Islet precursor cell (in vitro differentiated cells): ENCODE measurements around the gene AP2B1.

ENCODE experiments used
- DNase-seq: peaks from one replicate; pipeline ENCODE4 v3.0.0-alpha.2; 2018

The AP2B1 gene

DNA sequence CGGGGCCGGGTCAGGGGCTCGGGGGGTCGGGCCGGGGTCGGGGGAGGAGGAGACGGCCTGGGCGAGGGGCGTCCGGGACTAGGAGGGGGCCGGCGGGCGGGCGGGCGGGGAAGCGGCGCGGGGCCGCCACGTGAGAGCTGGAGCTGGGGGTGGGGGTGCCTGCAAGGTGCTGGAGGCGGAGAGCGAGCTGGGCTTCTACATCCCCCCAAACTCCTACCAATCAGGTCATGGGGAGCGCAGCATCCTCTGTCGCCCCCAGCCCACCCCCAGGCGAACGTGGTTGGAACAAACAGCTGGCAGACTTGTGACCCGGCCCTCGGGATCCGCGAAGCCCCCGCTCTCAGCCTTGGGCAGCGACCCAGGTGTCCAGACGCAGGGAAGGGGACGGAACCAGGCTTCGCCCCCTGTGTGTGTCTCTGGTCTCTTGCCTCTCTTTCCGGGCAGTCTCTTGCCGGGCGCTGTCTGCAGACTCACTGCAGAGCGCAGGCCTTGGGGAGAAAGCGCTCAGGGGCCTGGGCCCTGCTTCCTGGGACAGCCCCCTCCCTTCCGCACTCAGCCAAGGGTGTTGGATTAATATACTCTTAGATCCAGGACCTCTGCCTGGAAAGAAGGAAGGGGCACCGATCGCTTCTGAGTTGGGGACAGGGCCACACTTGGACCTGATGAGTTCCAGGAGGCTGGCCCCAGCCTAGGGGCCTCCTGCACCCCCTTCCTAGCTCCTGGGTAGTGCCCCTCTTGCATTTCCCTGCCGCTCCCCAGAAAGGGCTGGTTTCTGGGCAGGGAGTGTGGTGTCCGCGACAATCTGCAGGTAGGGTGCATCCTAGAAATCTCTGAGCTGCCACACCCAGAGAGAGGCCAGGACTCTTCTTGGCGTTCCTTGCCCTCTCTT lies 145.0 kb downstream of the AP2B1 start:
- peak; percentile 81 for DNase-seq

DNA sequence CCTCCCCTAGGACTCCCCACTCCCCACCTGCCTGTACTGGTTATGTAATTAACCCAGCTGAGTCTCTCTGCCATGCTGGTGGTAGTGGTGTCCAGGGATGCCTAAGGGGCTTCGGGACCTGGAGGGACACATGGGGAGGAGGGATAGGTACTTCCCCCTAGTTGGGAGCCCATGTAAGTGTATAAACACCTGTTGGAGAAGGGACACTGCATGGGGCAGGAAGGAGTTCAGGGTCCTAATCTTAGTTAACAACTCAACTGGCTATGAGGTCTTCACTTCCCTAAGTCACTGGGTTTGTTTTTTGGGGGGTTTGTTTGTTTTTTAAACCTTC lies 145.6 kb downstream of the AP2B1 start:
- peak; percentile 55 for DNase-seq

DNA sequence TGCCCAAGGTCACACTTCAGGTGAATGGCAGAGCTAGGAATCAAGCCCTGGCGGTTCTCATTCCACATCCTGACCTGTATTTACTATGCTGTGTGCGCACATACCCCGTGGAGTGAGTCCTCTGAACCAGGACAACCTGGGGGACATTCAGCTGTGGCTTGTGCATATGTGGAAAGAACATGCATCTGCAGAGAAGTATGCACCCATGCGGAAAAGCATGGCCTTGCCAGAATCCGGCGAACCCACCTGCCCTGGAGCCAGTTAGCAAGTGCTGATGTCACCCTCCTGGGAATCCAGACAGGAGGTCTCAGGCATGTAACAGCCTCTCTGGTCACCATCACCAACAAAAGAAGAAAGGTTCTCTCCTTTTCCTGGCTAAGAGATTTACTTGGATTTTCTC lies 146.2 kb downstream of the AP2B1 start:
- peak; percentile 93 for DNase-seq

DNA sequence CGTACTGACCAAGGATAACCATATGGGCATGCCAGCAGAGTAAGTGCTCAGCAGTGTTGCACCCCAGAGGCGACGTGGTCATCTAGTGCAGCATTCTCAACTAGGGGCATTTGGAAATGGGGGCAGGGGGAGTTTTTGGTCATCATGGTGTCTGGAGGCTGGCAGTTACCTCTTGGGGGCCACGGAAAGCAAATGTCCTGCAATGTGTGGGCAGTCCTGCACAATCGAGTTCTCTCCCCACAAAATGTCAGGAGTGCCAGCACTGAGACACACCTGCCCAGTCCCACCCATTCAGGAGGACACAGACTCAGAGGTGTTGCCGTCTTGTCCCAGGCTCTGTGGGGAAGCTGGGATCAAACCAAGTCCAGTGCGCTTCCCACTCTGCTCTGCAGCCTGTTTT lies 147.3 kb downstream of the AP2B1 start:
- DNase-seq: peak; percentile 40

DNA sequence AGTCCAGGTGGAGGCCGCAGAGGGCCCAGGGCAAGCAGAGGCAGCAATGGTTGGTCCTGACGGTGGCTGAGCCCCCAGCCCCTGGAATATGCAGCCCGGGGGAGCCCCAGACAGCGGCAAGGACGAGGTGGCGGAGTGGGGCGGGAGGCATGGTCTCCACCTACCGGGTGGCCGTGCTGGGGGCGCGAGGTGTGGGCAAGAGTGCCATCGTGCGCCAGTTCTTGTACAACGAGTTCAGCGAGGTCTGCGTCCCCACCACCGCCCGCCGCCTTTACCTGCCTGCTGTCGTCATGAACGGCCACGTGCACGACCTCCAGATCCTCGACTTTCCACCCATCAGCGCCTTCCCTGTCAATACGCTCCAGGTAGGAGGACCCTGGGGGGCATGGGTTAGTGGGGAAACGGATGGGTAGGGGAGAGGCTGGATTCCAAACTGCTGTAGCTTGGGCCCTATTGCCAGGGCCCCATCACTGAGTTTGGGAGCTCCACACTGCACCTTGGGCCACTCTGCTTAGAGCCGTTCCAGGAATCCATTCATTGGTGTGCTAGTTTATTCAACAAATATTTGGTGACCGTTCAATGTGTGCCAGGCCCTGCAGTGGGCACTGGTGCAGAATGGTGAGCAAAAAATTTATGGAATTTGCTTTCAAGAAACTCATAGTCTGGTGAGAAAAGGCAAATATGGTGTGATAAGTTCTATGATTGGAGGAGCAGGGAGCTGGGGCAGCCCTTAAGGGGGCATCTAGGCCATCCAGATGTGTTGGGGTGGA lies 148.1 kb downstream of the AP2B1 start:
- DNase-seq: peak; percentile 50

DNA sequence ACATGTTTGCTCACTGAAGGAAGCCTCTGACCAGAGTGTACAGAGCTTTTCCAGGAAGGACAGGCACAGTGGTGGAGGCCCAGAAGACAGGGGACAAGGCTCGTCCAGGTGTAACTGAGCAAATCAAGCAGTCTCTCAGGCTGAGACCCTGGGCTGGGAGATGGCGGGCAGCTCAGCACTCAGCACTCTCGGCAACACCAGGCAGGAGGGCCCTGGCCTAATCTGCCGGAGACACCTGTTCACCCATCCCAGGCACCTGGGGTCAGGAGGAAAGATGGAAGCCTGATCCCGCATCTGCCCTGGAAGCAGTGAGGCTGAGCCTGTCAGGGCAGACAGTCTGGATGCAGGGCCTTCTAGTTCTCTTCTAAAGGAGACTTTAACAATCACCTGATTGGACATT lies 149.1 kb downstream of the AP2B1 start:
- DNase-seq: no peak

DNA sequence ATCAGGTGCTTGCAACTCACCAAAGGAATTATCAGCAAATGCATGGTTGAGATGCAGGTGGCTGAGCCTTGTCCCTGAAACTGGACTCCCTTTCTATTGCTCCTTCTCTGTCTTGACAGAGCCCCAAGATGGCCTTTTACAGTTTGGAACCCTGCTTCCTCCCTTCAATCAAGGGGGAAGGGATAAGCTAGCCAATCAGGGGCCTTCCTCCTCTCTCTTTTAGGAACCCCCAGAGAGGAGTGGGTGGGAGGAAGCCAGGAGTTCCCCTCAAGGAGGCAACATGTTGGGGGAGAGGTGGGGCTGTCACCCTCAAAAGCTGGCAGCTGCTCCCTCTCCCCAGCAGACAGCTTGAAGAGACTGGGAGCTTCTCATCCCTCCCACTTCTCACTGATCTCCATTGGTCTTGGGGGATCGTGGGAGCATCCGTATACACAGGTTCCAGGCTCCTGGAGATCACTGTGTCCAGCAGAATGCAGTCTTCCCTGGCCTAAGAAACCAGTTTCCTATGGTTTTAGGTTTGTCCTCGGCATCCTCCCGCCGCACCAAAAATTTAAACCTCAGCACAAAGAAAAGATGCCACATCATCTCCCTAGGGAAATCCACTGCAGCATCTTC lies 151.5 kb downstream of the AP2B1 start:
- DNase-seq: no peak

DNA sequence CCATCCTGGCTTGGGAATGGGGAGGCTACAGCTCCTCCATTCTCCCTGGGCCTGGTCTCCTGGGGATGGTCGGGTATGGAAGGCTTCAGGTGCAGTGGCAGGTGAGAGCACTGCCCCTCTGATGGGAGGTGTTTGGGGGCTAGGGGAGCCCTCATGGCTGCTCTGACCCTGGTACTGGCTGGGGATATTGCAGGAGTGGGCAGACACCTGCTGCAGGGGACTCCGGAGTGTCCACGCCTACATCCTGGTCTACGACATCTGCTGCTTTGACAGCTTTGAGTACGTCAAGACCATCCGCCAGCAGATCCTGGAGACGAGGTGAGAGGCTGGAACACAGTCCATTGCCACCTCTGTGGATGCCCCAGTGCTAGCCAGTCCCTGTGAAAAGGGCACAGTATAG lies 153.1 kb downstream of the AP2B1 start:
- no peak for DNase-seq

DNA sequence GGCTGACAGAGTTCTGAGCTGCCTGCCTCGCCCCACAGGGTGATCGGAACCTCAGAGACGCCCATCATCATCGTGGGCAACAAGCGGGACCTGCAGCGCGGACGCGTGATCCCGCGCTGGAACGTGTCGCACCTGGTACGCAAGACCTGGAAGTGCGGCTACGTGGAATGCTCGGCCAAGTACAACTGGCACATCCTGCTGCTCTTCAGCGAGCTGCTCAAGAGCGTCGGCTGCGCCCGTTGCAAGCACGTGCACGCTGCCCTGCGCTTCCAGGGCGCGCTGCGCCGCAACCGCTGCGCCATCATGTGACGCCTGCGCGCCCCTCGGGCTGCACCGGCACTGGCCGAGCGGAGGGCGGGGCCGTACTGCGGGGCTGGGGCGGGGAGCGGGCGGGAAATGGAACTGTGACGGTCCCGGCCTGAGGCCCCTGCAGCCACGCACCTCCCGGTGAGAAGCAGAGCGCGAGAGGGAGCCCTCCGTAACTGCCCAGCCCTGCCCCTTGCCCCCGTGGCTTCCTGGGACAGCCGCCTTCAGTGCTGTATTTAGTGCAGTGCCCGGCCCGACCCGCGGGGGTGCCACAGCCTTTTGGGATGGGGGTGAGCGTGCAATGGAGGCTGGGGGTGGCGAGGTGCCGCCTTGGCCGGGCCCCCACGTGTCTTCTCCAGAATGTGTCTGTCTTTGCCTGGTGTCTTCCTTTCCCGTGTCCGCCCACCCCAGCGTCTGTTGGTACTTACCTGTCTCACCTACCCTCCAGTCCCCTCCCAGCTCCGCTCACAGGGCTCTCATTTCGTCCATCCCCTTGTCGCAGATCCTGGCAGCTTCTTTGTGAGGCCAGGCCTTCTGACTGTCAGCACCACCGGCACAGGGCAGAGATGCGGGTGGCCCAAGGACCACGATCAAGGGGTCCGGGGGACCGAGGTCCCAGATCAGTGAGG lies 154.1 kb downstream of the AP2B1 start:
- DNase-seq: peak; percentile 72

DNA sequence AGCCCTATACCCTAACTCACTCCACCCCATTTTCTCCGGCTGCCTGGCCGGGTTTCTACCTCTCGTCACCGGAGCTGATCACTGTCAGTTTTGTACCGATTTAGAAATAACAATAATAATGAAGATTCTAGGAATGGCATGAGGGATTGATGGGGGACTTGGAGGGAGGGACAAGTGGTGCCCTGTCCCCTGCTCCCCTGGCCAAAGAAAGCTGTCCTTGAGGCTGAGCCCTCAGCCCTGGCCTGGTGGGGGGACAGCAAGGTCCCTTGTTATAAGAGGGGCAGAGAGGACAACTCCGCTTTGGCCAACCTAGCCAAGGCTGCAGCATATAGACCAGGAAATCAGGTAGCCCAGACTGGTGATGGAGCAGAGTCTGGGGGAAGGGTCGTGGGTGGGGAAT lies 155.4 kb downstream of the AP2B1 start:
- DNase-seq: no peak

DNA sequence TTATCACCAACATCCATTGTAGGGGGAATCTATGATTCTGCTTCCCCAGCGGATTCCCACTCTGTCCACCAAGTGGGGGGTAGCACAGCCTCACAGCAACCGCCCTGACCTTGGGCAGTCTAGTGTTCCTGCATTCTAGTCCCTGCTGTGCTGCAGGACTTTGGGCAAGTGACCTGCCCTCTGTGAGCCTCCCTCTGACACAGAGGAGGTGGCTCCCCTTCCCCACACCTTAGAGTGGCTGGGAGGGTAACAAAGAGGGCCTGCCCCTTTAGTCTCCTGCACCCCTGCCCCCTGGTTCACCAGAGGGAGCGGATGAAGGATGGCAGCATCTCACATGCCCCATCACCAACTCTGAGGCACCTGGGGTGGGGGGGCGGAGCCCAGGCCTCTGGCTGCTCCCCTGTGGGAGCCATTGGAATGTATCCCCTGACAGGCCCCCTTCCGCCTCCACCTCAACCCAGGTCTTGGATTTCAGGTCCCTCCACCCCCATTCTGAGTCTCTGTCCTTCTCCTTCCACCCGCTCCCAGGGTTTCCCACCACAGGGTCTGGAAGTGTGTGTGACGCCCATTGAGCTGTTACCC lies 155.9 kb downstream of the AP2B1 start:
- no peak for DNase-seq

DNA sequence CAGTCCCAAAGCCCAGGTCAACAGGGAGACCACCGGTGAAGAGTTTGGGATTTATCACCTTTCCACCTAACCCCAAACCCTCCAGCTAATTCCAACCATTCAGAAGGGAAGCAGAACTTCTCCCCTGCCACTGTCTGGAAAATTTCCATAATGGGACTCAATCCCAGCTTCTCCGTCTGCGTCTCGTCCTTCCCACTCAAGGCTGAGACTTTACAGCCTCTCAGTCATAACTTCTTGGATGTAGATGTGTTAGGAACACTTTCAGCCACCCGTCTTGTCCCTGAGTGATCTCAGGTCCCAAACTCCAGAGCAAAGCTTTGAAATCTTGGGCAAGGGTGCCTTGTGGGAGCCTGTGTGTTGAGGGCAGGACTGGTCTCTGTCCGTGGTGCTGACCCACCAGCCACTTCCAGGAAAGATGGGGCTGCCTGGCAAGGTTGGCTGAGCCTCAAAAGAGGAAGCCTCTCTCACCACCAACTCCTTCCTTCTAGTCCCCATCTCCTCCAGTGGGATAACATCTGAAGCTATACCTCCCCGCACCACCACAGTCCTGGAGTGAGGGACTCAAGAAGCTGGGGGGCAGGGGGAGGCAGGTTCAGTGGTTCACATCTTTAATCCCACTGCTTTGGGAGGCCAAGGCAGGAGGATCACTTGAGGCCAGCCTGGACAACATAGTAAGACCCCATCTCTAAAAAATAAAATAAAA lies 156.7 kb downstream of the AP2B1 start:
- peak; percentile 85 for DNase-seq

DNA sequence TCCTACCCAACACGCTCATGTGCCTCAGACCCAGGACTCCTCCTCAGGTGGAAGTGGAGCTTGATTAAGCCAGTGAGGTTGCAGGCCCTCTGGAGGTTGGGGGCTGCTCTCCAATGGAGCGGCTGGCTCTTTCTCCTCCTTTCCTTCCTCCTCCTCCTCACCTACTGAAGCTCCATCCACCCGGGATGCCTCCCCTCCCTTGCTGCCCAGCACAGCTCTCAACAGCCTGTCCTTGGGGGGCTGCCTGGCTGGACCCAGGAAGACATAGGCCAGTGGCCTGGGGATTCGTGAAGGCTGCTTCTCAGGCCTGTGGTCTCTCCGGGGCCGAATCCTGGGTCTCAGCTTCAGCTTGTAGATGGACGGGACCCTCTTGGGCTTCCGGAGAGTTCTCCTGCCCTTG lies 157.7 kb downstream of the AP2B1 start:
- no peak for DNase-seq

DNA sequence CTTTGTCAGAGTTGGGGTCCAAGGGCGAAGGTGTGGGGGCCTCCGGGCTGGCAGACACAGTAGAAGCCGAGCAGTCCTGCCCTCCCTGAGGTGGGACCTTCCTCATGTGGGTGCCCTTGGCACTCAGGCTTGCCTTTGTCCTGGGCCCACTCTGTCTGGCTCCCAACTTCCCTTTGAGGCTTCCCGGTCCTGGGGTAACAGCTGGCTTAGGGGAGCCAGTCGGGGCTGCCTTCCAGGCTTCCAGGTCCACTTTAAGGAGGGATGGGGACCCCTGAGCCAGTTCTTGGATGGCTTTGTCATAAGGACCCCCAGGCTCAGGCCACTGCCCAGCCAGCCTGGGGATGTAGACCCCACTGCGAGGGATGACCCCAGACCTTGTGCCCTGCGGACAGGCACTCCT lies 158.1 kb downstream of the AP2B1 start:
- peak; percentile 50 for DNase-seq

DNA sequence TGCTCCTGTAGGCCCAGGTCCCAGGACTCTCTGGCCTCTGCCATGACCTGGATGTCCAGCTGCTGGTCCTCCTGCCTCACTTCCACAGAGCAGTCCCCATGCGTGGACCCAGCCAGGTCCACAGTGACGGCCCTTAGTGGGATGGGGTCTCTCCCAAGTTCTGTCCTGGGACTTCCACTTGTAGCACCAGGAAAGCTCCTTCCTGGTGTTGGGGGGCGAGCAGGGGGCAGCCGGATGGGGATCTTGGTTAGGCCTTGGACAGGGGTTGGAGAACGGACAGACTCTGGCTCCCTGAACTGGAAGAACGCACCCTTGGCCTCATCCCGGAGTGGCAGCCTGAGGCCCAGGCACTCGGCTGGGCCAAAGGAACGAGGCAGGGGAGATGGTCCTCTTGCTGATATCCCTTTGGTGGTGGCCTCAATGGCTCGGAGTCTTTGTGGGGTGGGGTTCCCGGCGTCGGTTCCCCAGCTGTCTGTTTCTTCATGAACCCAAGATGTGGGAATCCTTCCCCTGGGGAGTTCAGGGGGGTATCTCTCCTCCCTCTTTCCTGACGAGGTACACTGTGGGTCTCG lies 158.7 kb downstream of the AP2B1 start:
- peak; percentile 51 for DNase-seq

DNA sequence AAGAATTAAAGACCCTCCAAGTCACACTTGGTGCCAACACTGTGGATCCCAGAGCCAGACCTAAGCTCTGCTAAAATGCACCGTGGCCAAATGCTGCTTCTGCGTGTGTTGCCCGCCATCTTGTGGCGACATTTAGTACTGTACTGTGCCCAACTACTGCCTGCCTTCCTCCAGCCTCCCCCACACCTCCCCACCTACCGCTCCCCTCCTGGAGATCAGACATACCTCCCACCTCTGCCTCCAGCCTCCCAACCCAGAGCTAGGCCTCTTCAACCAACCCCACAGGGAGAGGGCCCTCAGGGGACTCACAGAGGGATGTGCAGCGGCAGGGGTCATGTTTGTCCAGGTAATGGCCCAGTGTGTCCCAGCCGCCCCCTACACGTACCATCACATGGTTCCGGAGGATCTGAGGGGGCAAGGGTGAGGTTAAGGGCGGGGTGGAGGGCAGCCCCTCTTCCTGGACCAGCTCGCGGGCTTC lies 160.5 kb downstream of the AP2B1 start:
- DNase-seq: peak; percentile 92

DNA sequence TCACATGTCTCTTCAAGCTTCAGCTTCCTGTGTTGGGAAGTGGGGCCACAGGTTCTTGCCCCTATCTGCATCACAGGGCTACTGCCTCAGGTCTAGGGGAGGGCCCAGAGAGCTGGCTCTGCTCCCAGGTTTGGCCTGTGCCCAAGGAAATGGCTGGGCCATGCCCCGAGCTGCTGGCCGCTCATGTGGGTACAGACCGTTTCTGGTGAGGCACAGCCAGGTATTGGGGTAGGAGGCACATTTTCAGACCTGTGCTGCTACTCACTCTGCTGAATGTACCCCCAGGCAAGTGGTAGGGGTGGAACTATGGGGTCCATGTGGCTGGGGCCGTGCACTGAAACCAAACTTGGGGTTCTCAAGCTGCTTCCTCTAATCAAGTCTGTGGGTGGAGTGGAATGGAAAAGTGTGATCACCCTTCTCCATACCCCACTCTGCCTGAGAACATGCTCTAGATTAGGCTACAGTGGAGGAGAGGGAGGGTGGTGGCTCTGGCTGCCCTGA lies 161.3 kb downstream of the AP2B1 start:
- no peak for DNase-seq

DNA sequence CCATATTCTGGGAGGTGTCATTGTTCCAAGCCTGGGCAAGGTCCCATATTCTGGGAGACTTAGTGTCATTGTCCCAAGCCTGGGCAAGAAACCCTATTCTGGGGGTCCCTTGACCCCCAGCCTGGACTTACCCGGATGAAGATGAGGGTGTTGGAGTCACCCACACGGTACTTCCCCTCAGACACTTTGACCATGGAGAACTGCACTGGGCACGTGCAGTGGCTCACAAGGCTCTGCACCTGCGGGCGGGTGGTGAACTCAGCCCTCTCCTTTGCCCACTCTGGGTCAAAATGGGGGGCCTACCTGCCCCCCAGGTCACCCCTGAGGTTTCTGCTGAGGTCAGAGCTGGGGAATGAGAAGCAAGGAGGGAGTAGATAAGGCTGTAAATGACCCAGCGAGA lies 161.9 kb downstream of the AP2B1 start:
- DNase-seq: no peak

DNA sequence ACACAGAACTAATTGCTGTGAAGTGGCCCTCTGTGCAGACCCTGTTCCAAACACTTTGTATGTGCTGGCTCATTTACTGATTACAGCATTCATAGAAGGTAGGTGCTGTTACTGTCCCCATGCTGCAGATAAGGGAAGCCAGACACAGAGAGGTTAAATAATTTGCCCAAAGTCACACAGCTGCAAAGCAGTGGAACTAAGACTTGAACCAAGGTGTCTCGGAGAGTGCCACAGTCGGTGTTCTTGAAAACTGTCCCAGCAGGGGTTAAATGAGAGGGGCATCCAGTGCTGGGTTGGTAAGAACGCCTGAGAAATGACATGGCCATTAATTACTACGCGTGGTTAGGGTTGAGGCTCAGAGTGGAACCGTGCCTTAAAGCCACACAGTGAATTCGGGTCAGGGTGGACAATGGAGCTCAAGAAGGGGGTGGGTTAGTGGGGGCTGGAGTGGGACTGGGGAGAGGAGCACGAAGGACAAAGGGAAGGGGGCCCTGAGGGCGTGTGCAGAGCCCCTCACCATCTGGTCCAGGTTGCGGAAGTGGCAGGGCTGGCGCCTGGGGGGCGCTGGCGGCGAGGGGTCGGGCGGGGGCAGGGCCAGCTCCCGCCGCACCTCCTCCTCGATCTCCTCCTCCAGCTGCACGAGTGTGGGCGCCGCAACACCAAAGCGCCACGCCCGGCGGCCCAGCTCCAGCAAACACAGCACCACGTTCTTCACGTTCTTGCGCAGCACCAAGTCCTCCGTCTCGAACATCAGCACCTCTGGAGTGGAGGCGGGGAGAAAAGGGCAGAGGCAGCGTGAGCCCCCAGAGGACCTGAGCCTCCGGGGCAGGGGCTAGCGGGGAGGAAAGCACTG lies 162.7 kb downstream of the AP2B1 start:
- DNase-seq: peak; percentile 76
